ENCODE measurements around the gene PLXNA2. TPM values are rescaled to one million over a fixed set of nuclear protein-coding genes. Genes with fewer than 3 reads are reported as not detected.
A peak's percentile ranks its signal among the peaks of the same experiment; 100 is the strongest.

The PLXNA2 gene
- total RNA-seq, 4 donors from 2014 or later, result 19.8 to 41.6 (median 27.9) TPM

DNA sequence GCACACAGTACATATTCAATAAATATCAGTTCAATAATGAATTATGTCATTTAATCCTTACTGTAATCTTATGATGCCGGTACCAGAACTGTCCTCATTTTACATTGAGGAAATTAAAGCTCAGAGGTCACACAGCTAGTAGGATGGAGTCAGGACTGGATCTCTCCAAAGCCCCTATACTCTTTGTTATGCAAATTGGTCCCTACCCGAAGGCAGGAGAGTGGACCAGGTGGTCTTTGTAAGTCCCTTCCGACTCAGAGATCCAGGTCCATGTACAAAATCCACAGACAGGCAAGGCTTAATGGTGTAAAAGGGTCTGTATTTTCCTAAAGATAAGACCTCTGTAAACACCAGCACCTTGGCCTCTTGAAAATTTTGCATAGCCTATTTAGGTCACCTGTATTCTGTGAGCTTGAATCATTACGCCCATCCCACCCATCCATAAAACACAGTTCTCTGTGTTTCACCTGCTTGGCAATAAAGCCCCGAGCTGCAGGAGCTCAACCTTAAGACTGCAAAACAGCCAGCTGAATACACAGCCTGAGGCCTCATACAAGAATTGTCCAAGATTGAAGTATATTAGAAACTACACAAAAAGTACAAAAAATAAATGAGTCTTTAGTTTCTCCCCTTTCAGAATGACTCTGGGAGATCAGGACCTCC lies 41.7 kb downstream of the PLXNA2 start:
- H3K4me1 ChIP-seq, result peaks cover 63 to 68% (median 65%) of the 10 kb centered on the region in 4 donors
- no peaks in the 10 kb centered on the region for H3K9me3 ChIP-seq
- peak overlapping the region; percentile 66 to 73 (median 67) for H3K27ac ChIP-seq (replicated peaks in 1 of 4)
- no peak for DNase-seq (ENCODE audit: extremely low spot score)
- intact Hi-C loops (cut with DNase I), result no loop called here
- H3K27me3 ChIP-seq, result no peaks in the 10 kb centered on the region
- TF ChIP-seq, protein P1, sequence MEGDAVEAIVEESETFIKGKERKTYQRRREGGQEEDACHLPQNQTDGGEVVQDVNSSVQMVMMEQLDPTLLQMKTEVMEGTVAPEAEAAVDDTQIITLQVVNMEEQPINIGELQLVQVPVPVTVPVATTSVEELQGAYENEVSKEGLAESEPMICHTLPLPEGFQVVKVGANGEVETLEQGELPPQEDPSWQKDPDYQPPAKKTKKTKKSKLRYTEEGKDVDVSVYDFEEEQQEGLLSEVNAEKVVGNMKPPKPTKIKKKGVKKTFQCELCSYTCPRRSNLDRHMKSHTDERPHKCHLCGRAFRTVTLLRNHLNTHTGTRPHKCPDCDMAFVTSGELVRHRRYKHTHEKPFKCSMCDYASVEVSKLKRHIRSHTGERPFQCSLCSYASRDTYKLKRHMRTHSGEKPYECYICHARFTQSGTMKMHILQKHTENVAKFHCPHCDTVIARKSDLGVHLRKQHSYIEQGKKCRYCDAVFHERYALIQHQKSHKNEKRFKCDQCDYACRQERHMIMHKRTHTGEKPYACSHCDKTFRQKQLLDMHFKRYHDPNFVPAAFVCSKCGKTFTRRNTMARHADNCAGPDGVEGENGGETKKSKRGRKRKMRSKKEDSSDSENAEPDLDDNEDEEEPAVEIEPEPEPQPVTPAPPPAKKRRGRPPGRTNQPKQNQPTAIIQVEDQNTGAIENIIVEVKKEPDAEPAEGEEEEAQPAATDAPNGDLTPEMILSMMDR (IDR thresholded peaks at IDR 0.05), result no peak
- TF ChIP-seq POLR2A (IDR thresholded peaks at IDR 0.05; ENCODE audit: low read depth), result no peak
- TF ChIP-seq EP300 (IDR thresholded peaks at IDR 0.05), result no peak
- TF ChIP-seq POLR2AphosphoS5 (IDR thresholded peaks at IDR 0.05), result no peak
- H3K4me3 ChIP-seq, result no peak overlapping the region
- H3K36me3 ChIP-seq, result peaks cover 5 to 36% (median 24%) of the 10 kb centered on the region in 4 donors
- WGBS, result 94% methylated on average over 5 of the region's 5 CpGs

GRCh38 chr1:208201229-208201628 lies 43.0 kb downstream of the PLXNA2 start:
- Histone ChIP-seq H3K27ac (replicated peaks in 1 of 4) (peak overlapping the region in 3 of 4 donors; percentile 0 to 45 (median 22)), H3K4me1 (peaks cover 53 to 56% (median 54%) of the 10 kb centered on the region in 4 donors), H3K9me3 (no peaks in the 10 kb centered on the region), H3K36me3 (peaks cover 5 to 34% (median 16%) of the 10 kb centered on the region in 4 donors), H3K27me3 (no peaks in the 10 kb centered on the region), H3K4me3 (no peak overlapping the region)
- intact Hi-C loops (cut with DNase I), result no loop called here
- TF ChIP-seq, protein P1 (IDR thresholded peaks at IDR 0.05), result no peak
- TF ChIP-seq EP300 (IDR thresholded peaks at IDR 0.05) (no peak), POLR2AphosphoS5 (IDR thresholded peaks at IDR 0.05) (peak; percentile 23 to 43), POLR2A (IDR thresholded peaks at IDR 0.05; ENCODE audit: low read depth) (no peak)
- WGBS, result 23% methylated on average over 4 of the region's 4 CpGs
- DNase-seq (ENCODE audit: extremely low spot score), result no peak

DNA sequence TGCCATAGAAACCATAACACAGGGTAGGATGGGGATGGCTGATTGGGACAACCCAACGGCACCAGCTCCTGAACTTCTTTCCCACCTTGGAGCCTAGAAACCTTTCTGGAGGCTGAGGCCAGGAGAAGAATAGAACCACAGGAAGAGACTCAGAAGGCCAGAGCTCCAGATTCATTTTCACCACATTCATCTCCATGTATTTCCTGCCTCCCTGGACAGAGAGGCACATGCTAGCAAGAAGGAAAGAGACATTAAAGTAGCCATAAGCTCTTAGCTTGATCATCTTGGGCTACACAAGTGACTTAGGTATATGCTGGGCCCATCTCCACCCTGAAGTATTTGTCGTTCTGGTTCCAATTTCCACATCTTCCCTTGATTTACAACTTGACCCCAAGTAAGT lies 44.1 kb downstream of the PLXNA2 start:
- no peak overlapping the region for H3K27ac ChIP-seq (replicated peaks in 1 of 4)
- H3K27me3 ChIP-seq, result no peaks in the 10 kb centered on the region
- intact Hi-C loops (cut with DNase I), result no loop called here
- DNase-seq (ENCODE audit: extremely low spot score), result no peak
- H3K36me3 ChIP-seq, result peaks cover 5 to 23% (median 15%) of the 10 kb centered on the region in 4 donors
- H3K9me3 ChIP-seq, result no peaks in the 10 kb centered on the region
- 98% methylated on average over 2 of the region's 2 CpGs for WGBS
- peaks cover 45 to 47% (median 46%) of the 10 kb centered on the region in 4 donors for H3K4me1 ChIP-seq
- no peak overlapping the region for H3K4me3 ChIP-seq
- TF ChIP-seq POLR2AphosphoS5 (IDR thresholded peaks at IDR 0.05), result no peak
- TF ChIP-seq, protein P1 (IDR thresholded peaks at IDR 0.05), result no peak
- no peak for TF ChIP-seq EP300 (IDR thresholded peaks at IDR 0.05)
- no peak for TF ChIP-seq POLR2A (IDR thresholded peaks at IDR 0.05; ENCODE audit: low read depth)

- H3K4me3 ChIP-seq, result no peak overlapping the region
- peaks cover 29 to 32% (median 31%) of the 10 kb centered on the region in 4 donors for H3K4me1 ChIP-seq
- H3K27me3 ChIP-seq, result no peaks in the 10 kb centered on the region
- intact Hi-C loops (cut with DNase I), result no loop called here
- peaks cover 5 to 18% (median 15%) of the 10 kb centered on the region in 4 donors for H3K36me3 ChIP-seq
- WGBS, result 98% methylated on average over 8 of the region's 8 CpGs
- no peaks in the 10 kb centered on the region for H3K9me3 ChIP-seq
- TF ChIP-seq EP300 (IDR thresholded peaks at IDR 0.05) (no peak), POLR2A (IDR thresholded peaks at IDR 0.05; ENCODE audit: low read depth) (no peak), POLR2AphosphoS5 (IDR thresholded peaks at IDR 0.05) (no peak)
- TF ChIP-seq, protein P1 (IDR thresholded peaks at IDR 0.05), result no peak
- H3K27ac ChIP-seq (replicated peaks in 1 of 4), result no peak overlapping the region
- no peak for DNase-seq (ENCODE audit: extremely low spot score)
Measured at GRCh38 chr1:208198236-208198635, 45.9 kb downstream of the PLXNA2 start.
